ENCODE results near the gene ZRANB1.

Gene ZRANB1

GRCh38 chr10:125009661-125010161 lies 67.8 kb downstream of the ZRANB1 start:
- TF ChIP-seq POLR2A (IDR thresholded peaks at IDR 0.05; ENCODE audit: extremely low read depth, insufficient read length) (no peak), CTCF (IDR thresholded peaks at IDR 0.05; ENCODE audit: low read depth, low read length) (no peak)
- no peak for DNase-seq (ENCODE audit: low read depth)
- H3K4me3 ChIP-seq (ENCODE audit: low read depth, low read length) = no peak overlapping the region

DNA sequence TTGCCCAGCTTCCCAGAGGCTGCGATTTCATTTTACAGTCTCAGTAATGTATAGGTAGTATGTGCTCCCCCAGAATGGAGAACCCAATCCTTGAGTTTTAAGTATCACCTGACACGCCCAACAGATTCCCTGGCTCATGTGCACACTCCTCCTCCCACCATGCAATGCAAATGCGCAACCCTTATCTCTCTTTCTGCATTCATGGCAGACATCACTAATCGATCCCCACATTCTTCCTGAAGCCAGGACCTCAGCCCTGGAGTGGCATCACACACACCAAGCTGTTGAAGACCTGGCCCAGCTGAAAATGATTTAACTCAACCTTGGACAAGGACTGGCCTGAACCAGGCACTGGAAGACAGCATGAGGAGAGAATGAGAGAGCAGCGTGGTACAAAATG lies 68.4 kb downstream of the ZRANB1 start:
- H3K4me3 ChIP-seq (ENCODE audit: low read depth, low read length) = no peak overlapping the region
- DNase-seq (ENCODE audit: low read depth) = no peak
- TF ChIP-seq CTCF (IDR thresholded peaks at IDR 0.05; ENCODE audit: low read depth, low read length) (no peak), MYC (IDR thresholded peaks at IDR 0.05; ENCODE audit: low read depth, low read length) (no peak), MAX (IDR thresholded peaks at IDR 0.05; ENCODE audit: low read depth, low read length) (no peak), POLR2A (IDR thresholded peaks at IDR 0.05; ENCODE audit: extremely low read depth, insufficient read length) (no peak)

DNA sequence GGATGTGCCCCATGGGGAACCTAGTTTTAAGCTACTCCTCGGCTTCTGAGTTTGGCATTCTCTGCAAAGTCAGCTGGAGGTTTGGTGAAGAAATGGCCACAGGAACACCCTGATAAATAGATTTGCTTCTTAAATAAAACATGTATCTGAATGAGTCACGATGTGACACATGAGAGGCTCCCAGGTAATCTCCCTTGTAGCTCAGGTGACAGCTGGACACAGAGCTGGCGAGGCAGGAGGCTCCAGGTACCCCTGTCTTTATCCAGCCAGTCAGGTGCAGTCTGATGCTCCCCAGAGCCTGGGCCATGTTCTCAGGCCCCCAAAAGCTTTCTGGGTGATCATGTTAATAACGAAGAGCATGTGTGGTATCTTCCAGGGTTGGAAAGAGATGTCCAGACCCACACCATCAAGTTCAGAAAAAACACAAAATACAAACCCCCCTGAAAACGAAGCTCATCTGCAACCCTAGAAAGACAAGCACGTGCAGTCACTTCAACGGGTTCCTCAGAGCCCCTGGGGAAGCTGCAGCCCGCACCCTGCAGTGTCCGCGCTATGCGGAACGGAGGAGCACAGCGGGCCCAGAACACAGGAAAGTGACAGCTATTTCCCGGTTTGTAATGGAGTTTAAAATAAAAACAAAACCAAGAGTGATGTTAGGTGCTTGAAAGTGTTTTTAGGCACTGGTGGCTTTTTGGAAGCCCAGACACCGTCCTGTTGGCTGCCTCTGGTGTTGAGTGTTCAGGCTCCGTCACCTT lies 69.4 kb downstream of the ZRANB1 start:
- TF ChIP-seq MAX (IDR thresholded peaks at IDR 0.05; ENCODE audit: low read depth, low read length) (no peak), CTCF (IDR thresholded peaks at IDR 0.05; ENCODE audit: low read depth, low read length) (no peak), POLR2A (IDR thresholded peaks at IDR 0.05; ENCODE audit: extremely low read depth, insufficient read length) (no peak), MYC (IDR thresholded peaks at IDR 0.05; ENCODE audit: low read depth, low read length) (no peak)
- DNase-seq (ENCODE audit: low read depth) = no peak
- H3K4me3 ChIP-seq (ENCODE audit: low read depth, low read length) = no peak overlapping the region

DNA sequence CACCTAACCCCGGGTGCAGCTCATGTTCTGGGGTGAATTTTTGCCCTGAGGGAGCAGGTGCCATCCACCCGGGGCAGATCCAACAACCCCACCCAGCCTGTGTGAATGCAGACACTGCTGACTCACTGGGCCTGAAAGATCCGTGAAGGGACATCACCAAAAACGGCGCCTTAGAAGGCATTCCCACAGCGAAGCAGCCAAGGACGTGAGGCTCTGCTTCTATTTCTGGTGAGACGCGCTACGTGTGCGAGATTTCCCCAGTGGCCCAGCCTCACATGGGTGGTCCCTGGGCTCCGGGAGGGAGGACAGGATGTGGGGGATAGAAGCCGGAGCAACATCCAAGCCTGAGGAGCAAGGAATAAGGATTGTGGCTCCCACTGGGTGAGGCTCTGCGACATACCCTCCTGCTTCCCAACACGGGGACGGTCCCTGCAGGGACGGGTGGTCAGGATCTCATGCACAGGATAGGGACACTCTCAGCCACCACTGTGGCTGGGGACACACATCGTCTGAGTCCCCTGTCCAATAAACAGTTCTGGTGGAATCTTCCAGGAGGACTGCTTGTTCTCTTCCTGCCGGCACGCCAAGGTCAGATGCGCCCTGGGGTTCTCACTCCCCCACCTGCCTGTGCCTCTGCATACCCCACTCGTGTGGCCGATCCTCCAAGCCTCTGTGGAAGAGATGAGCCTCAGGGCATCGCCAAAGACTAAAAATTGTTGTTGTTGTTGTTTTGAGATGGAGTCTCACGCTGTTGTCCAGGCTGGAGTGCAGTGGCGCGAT lies 70.2 kb downstream of the ZRANB1 start:
- TF ChIP-seq MAX (IDR thresholded peaks at IDR 0.05; ENCODE audit: low read depth, low read length) (no peak), CTCF (IDR thresholded peaks at IDR 0.05; ENCODE audit: low read depth, low read length) (no peak), MYC (IDR thresholded peaks at IDR 0.05; ENCODE audit: low read depth, low read length) (no peak), POLR2A (IDR thresholded peaks at IDR 0.05; ENCODE audit: extremely low read depth, insufficient read length) (no peak)
- H3K4me3 ChIP-seq (ENCODE audit: low read depth, low read length) = no peak overlapping the region
- no peak for DNase-seq (ENCODE audit: low read depth)

DNA sequence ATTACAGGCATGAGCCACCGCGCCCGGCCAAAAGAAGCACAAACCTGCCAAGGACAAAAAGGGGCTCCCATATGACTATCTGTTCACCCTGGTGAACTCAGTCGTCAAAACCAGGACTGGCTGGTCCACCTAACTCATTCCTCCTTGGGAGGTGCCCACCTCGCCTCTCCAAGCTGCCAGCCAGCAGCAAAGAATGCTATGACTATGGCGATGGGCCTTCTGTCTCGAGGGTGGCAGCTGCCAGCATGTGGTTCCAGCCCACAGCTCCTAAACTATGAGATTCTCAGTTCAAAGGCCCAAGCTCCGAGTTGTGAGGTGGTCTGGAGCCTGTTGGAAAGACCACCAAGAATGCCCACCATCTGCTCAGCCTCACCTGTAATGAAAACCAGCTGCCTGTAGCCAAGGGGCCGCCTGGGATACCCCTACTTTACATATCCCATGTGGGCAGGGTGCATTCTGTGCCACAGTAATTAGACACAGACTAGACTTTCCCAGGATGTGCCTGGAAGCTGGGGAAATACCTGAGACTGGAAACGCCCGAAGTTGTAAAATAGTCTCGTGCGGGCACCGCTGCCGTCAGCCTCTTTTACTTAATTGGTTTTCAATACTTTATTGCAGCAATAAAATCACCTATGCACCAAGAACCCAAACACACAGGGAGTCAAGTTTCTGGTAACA lies 71.1 kb downstream of the ZRANB1 start:
- DNase-seq (ENCODE audit: low read depth) = no peak
- H3K4me3 ChIP-seq (ENCODE audit: low read depth, low read length) = no peak overlapping the region
- TF ChIP-seq CTCF (IDR thresholded peaks at IDR 0.05; ENCODE audit: low read depth, low read length) = no peak
- TF ChIP-seq POLR2A (IDR thresholded peaks at IDR 0.05; ENCODE audit: extremely low read depth, insufficient read length) = no peak
- TF ChIP-seq MYC (IDR thresholded peaks at IDR 0.05; ENCODE audit: low read depth, low read length) = no peak
- no peak for TF ChIP-seq MAX (IDR thresholded peaks at IDR 0.05; ENCODE audit: low read depth, low read length)

Measured in NB4 (cell line).